Esophagus squamous epithelium (tissue), 4 donors: ENCODE results near the gene STK25.

Experiments
- POLR2A ChIP-seq, 4 donors: fragments of 450-650 bp; IDR thresholded peaks; one replicate each; pipeline ENCODE4 v1.6.1; 2017; ENCODE audit warnings: antibody characterized with exemption in 4 of 4, mild to moderate bottlenecking in 4 of 4, moderate library complexity in 3 of 4
- TF ChIP-seq, protein P1 (sequence below), 6 experiments: fragments of 450-650 bp in 4 of 6; fragments of 200-600 bp in 2 of 6; sonication (generic) in 2 of 6; IDR thresholded peaks; one replicate each; pipeline ENCODE4 v1.5.1; 2016 to 2019; ENCODE audit warnings: antibody characterized with exemption in 6 of 6, mild to moderate bottlenecking in 4 of 6, moderate library complexity in 4 of 6

DNA sequence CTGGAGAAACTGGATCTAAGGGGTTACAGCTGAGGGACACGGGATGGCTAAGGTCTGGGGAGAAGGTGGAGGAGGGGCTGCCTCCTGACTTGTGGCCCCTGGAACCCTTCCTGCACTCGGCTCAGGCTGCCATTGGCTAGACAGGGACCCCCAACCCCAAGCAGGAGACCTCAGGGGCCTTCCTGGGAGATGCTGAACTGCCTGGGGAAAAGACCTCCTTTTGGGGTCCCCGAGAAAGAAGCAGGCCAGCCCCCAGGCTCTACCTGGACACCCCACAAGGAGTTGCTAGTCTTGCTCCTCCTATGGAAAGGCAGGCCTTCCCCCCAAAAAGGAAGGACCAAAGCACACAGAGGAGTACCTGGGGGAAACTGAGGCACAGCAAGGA, 40.1 kb upstream of the STK25 start:
- TF ChIP-seq, protein P1, sequence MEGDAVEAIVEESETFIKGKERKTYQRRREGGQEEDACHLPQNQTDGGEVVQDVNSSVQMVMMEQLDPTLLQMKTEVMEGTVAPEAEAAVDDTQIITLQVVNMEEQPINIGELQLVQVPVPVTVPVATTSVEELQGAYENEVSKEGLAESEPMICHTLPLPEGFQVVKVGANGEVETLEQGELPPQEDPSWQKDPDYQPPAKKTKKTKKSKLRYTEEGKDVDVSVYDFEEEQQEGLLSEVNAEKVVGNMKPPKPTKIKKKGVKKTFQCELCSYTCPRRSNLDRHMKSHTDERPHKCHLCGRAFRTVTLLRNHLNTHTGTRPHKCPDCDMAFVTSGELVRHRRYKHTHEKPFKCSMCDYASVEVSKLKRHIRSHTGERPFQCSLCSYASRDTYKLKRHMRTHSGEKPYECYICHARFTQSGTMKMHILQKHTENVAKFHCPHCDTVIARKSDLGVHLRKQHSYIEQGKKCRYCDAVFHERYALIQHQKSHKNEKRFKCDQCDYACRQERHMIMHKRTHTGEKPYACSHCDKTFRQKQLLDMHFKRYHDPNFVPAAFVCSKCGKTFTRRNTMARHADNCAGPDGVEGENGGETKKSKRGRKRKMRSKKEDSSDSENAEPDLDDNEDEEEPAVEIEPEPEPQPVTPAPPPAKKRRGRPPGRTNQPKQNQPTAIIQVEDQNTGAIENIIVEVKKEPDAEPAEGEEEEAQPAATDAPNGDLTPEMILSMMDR (IDR thresholded peaks at IDR 0.05): no peak
- no peak for TF ChIP-seq POLR2A (IDR thresholded peaks at IDR 0.05)
